Muscle layer of colon (tissue), 2 donors: Measurements from ENCODE around the gene ANKRD17.
"Not testable (repeated sequence)": the region's sequence is repeated elsewhere in the genome, so short reads cannot be mapped to it uniquely, and the experiment has no call there.

Experiments
- H3K27ac ChIP-seq: one replicate; pipeline ENCODE4 v1.7.0; 2013; ENCODE audit warnings: low read depth, mild to moderate bottlenecking, low read length, moderate library complexity
- H3K27me3 ChIP-seq, 2 donors: one replicate each; pipeline ENCODE4 v1.7.0; 2013; ENCODE audit warnings: low read length in 2 of 2, mild to moderate bottlenecking in 2 of 2; ENCODE audit not compliant: insufficient read depth in 2 of 2, control insufficient read depth in 1 of 2
- H3K36me3 ChIP-seq: one replicate; pipeline ENCODE4 v1.7.0; 2013; ENCODE audit warnings: mild to moderate bottlenecking, low read length; ENCODE audit not compliant: insufficient read depth
- H3K4me1 ChIP-seq: one replicate; pipeline ENCODE4 v1.7.0; 2013; ENCODE audit warnings: mild to moderate bottlenecking, low read length; ENCODE audit not compliant: insufficient read depth
- H3K4me3 ChIP-seq, 2 donors: one replicate each; pipeline ENCODE4 v1.7.0; 2013; ENCODE audit warnings: low read length in 2 of 2, low read depth in 1 of 2, mild to moderate bottlenecking in 1 of 2, moderate library complexity in 1 of 2
- H3K9ac ChIP-seq: one replicate; pipeline ENCODE4 v1.7.0; 2013; ENCODE audit warnings: low read length
- H3K9me3 ChIP-seq: one replicate; pipeline ENCODE4 v1.7.0; 2013; ENCODE audit warnings: mild to moderate bottlenecking, low read length
- donor health status: abdominal sarcoma.
- donor health status: Adenocarcinoma of cecum.

The ANKRD17 gene

DNA sequence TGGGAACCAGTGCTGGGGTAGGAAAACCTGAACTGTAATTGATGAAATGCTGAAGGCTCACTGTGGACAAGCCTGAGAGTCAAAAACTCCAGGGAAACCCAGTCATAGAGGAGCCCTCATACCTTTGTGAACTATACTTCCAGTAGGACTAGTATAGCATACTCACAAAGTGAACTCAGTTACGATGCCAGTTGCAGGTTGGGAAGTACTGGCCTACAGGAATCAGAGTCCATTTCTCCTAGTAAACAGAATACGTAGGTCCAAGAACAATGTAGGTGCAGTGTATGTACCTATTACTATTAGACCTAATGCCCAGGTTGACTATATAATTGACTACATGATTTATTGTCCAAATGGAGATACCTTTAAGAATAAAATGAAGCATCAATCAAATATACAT, 8.5 kb upstream of the ANKRD17 start:
- Histone ChIP-seq H3K27me3 (no peaks in the 10 kb centered on the region), H3K4me1 (no peaks in the 10 kb centered on the region), H3K9ac (no peak overlapping the region), H3K4me3 (no peak overlapping the region), H3K9me3 (no peaks in the 10 kb centered on the region), H3K27ac (no peak overlapping the region), H3K36me3 (peaks cover 4% of the 10 kb centered on the region)

DNA sequence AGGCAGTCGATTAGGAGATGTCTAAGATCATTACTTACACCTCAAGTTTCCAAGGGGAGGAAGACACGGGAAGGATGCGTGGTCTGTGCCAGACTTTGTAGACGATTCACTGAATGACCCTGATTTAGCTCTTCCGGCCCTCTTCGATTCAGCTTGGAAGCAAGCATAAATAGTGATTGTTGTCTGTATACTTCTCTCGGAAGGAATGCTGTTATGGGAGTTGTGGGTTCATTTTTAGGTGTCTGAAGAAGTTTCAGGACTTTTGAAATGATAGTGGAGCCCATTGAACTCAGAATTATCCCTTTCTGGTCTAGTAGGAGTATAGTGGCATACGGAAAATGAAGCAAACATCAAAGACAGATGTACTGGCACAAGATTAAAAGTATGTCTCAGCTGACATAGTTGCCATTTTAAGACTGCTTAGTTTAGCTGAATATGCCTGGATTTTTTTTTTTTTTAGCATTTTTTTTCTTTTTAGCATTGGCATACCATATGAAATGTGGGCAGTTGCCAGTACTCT, 1.0 kb upstream of the ANKRD17 start:
- Histone ChIP-seq H3K27ac (peak overlapping the region; percentile 90), H3K36me3 (peaks cover 4% of the 10 kb centered on the region), H3K27me3 (no peaks in the 10 kb centered on the region), H3K4me1 (peaks cover 32% of the 10 kb centered on the region), H3K9ac (peak overlapping the region; percentile 92), H3K4me3 (peak overlapping the region; percentile 67 to 78), H3K9me3 (no peaks in the 10 kb centered on the region)

DNA sequence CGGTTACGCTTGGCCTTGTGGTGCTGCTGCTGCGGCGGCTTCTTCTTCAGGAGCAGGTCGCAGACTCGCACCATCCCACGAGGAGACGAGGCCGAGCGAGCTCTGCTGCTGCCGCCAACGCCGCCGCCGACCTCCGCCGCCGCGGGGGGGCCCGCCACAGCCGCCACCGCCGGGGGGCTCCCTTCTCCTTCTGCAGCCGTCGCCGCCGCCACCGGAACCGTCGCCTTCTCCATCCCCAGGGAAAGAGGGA, 237 bp downstream of the ANKRD17 start:
- H3K27me3 ChIP-seq: no peaks in the 10 kb centered on the region
- peaks cover 41% of the 10 kb centered on the region for H3K4me1 ChIP-seq
- H3K27ac ChIP-seq: peak overlapping the region; percentile 96
- H3K9ac ChIP-seq: peak overlapping the region; percentile 71
- H3K4me3 ChIP-seq: peak overlapping the region; percentile 80 to 97
- peaks cover 3% of the 10 kb centered on the region for H3K36me3 ChIP-seq
- no peaks in the 10 kb centered on the region for H3K9me3 ChIP-seq

DNA sequence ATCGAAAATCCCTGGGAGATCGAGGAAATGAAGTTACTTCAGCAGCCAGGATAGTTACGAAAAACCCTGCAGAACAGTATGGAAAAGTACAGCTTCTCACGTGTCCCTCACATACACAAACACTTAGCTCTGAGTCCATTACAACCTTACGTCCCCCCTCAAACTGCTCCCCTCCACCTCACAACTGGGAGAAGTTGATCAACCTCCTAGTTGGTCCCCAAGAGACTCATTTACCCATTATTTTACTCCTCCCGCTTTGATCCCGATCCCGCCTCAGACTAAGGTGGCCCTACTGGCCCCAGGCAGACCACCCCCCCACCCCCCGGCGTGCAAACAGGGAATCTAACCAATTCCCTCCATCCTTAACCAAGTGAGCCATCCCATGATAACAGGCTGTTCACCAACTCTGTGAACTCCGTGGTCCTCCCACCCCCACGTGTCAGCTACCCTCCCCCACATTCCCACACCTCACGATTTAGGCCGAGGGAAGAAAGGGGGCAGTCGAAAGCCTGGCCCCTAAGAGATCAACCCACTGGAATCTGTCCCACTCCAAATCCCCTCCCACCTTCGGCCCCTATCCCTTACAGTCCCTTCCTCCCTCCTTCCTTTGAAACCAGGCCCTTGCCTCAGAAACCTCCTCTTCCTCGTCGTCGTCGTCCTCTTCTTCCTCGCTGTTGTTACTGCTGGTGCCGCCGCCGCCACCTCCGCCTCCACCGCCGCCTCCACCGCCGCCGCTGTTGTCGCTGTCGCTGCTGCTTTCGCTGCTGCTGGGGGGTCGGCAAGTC, 755 bp downstream of the ANKRD17 start:
- peak overlapping the region; percentile 96 for H3K27ac ChIP-seq
- peak overlapping the region; percentile 71 for H3K9ac ChIP-seq
- H3K27me3 ChIP-seq: no peaks in the 10 kb centered on the region
- H3K36me3 ChIP-seq: no peaks in the 10 kb centered on the region
- peaks cover 41% of the 10 kb centered on the region for H3K4me1 ChIP-seq
- peak overlapping the region; percentile 80 to 97 for H3K4me3 ChIP-seq
- no peaks in the 10 kb centered on the region for H3K9me3 ChIP-seq

DNA sequence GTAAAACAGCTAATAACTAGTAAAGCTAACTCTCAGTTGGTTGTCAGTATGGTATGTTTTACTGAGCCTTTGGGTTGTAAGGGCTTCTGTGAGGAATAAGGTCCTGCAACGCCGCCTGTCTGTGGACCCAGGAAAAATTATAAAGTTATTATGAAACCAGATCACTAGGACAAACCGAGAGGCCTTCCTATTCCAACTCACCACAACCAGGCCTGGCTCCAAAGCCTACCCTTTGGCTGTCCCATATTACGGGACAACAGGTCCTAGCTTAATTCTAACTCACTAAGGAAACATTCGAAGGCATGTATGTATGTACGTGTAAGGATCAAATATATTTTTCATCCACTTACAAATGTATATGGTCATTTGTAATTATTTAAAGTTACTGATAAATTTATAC, 1.4 kb downstream of the ANKRD17 start:
- Histone ChIP-seq H3K4me1 (peaks cover 48% of the 10 kb centered on the region), H3K27me3 (no peaks in the 10 kb centered on the region), H3K27ac (peak overlapping the region; percentile 96), H3K9ac (peak overlapping the region; percentile 71), H3K36me3 (no peaks in the 10 kb centered on the region), H3K9me3 (no peaks in the 10 kb centered on the region), H3K4me3 (peak overlapping the region; percentile 80 to 97)

DNA sequence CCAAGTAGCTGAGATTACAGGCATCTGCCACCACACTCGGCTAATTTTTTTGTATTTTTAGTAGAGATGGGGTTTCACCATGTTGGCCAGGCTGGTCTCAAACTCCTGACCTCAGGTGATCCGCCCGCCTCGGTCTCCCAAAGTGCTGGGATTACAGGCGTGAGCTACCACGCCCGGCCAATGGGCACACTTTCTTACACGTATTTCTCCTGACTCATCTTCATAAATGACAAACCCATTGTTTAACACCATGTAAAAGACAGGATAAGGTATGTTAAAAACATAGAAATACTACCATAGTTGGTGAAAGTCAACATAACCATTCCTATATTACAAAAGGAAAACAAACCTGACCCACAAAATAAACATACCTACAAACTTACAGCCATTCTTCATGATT, 2.8 kb downstream of the ANKRD17 start:
- not testable (repeated sequence) for H3K36me3 ChIP-seq, H3K9me3 ChIP-seq, H3K4me3 ChIP-seq, H3K9ac ChIP-seq, H3K27ac ChIP-seq, H3K27me3 ChIP-seq
- H3K4me1 ChIP-seq: peaks cover 53% of the 10 kb centered on the region

DNA sequence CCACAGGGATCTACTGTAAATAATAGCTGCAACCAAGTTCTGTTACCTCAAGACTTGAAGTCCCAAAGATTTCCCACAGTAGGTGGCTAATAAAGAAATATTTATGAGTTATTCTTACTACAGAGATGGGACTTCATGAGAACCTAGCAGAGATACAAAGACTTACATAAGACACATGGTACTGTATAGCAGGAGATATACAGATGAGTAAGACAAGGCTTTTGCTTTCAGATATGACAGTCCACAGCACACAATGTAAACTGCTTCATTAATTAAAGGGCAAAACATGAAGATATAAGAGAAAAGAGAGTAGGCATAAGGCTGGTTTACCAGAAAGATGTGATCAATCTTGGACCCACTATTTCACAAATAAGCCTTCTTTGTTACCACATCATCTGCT, 6.6 kb downstream of the ANKRD17 start:
- no peak overlapping the region for H3K27ac ChIP-seq
- H3K4me1 ChIP-seq: peaks cover 38% of the 10 kb centered on the region
- H3K4me3 ChIP-seq: no peak overlapping the region
- H3K9me3 ChIP-seq: no peaks in the 10 kb centered on the region
- H3K27me3 ChIP-seq: no peaks in the 10 kb centered on the region
- no peaks in the 10 kb centered on the region for H3K36me3 ChIP-seq
- no peak overlapping the region for H3K9ac ChIP-seq

DNA sequence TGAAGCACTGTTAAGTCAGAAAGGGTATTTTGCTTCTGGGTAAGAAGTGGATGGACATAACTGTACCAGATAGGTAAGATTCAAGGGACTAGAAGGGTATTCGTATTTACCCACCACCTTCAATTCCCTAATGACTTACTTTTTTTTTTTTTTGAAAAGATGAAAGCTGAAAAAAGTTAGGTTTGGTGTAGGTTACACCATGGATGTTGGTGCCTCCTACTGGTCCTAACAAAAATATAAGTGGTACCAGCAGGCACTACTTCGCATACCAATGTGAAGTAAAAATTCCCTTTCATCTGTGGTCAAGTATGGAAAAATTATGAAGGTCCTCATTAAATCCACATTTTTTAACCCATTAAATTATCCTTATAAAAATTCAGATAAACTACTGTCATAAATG, 7.2 kb downstream of the ANKRD17 start:
- Histone ChIP-seq H3K27ac (no peak overlapping the region), H3K9me3 (no peaks in the 10 kb centered on the region), H3K4me1 (peaks cover 32% of the 10 kb centered on the region), H3K36me3 (no peaks in the 10 kb centered on the region), H3K27me3 (no peaks in the 10 kb centered on the region), H3K9ac (no peak overlapping the region), H3K4me3 (no peak overlapping the region)

DNA sequence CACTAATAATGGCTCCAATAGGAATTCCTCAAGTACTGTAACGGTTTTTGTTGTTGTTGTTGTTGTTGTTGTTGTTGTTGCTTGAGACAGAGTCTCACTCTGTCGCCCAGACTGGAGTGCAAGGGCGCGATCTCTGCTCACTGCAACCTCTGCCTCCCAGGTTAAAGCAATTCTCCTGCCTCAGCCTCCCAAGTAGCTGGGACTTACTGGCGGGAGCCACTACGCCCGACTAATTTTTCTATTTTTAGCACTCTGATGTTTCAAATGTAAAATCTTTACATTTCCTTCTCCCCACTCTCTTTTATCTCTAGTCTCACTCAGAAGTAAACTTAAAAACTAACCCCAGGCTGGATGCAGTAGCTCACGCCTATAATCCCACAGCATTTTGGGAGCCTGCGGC, 8.0 kb downstream of the ANKRD17 start:
- Histone ChIP-seq H3K4me1 (peaks cover 29% of the 10 kb centered on the region), H3K4me3 (no peak overlapping the region), H3K9me3 (no peaks in the 10 kb centered on the region), H3K27ac (no peak overlapping the region), H3K9ac (no peak overlapping the region), H3K27me3 (no peaks in the 10 kb centered on the region), H3K36me3 (no peaks in the 10 kb centered on the region)

DNA sequence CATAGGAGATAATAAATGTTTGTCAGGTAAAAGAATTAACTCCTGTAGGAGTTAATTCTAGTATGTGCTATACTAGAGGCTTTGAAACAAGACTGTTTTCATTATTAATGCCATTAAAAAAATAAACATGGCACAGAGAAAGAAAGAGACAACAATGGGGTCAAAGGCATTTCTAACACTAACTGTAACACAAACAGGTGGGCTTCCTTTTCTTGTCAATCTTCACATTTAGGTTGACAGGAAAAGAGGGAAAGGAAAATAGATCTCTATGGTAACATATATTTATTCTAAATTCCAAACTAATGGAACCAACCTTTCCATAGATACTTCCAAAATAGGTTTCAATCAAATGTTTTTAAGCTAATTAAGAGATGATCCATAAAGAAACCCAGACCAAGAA, 9.8 kb downstream of the ANKRD17 start:
- H3K27ac ChIP-seq: no peak overlapping the region
- no peak overlapping the region for H3K9ac ChIP-seq
- H3K36me3 ChIP-seq: no peaks in the 10 kb centered on the region
- no peaks in the 10 kb centered on the region for H3K9me3 ChIP-seq
- H3K4me3 ChIP-seq: no peak overlapping the region
- H3K27me3 ChIP-seq: no peaks in the 10 kb centered on the region
- peaks cover 28% of the 10 kb centered on the region for H3K4me1 ChIP-seq

DNA sequence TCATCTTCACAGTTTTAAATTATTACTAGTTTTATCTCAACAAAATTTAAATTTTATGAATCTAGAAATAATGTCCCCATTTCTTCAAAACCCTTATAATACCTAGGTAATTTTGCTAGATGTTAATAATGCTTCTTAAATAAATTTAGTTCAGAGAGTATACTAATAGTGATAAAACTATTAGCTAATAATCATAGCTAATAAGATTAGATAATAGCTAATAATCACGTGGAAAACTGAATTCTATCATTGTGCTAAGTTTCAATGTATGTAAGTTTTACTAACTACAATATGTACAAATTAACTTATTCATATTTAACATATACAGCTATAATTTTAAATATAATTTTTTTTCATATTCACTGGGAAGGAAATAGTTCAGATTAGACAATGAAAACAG, 10.2 kb downstream of the ANKRD17 start:
- Histone ChIP-seq H3K36me3 (no peaks in the 10 kb centered on the region), H3K27ac (no peak overlapping the region), H3K9me3 (no peaks in the 10 kb centered on the region), H3K4me3 (no peak overlapping the region), H3K9ac (no peak overlapping the region), H3K27me3 (no peaks in the 10 kb centered on the region), H3K4me1 (peaks cover 26% of the 10 kb centered on the region)

DNA sequence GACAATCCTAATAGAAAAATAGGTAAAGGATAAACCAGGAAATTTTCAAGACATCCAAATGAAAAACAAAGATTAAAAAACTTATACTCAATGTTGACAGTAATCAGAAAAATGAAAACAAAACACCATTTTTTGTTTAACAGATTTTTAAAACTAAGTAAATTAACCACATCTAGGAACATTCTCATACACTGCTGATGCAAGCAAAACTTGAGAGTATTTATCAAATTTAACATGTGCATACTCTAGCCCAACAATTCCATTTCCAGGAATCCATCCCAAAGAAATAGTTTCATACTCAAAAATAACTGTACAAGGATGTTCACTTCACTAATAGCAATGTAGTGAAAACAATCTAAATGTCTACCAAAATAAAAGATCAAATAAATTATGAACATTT, 11.5 kb downstream of the ANKRD17 start:
- Histone ChIP-seq H3K36me3 (no peaks in the 10 kb centered on the region), H3K27me3 (no peaks in the 10 kb centered on the region), H3K4me3 (no peak overlapping the region), H3K9me3 (no peaks in the 10 kb centered on the region), H3K4me1 (peaks cover 18% of the 10 kb centered on the region), H3K9ac (no peak overlapping the region), H3K27ac (no peak overlapping the region)
